OCI-LY3 (cell line): Measurements from ENCODE around the gene PTPN6.
A peak's percentile ranks its signal among the peaks of the same experiment; 100 is the strongest.

Source experiments
- H2AFZ ChIP-seq: fragments of 200-600, 300-600 bp; shearing (Covaris generic); 2 replicates; pipeline ENCODE4 v1.6.0; 2014; ENCODE audit warnings: antibody characterized with exemption, low read depth, low read length
- H3K27ac ChIP-seq: fragments of 200-600, 300-600 bp; sonication (generic); 2 replicates; pipeline ENCODE4 v1.5.1; 2014; ENCODE audit warnings: mild to moderate bottlenecking, low read length, moderate library complexity, mixed read lengths
- H3K27me3 ChIP-seq: fragments of 200-600, 300-600 bp; sonication (generic); 2 replicates; pipeline ENCODE4 v1.6.1; 2014; ENCODE audit warnings: low read depth, low read length, mixed read lengths
- H3K36me3 ChIP-seq: fragments of 200-600, 300-600 bp; sonication (generic); replicated peaks from 2 replicates; pipeline ENCODE3; 2014; ENCODE audit warnings: low read depth, low read length, mixed read lengths
- H3K4me1 ChIP-seq: fragments of 300-600, 200-600 bp; sonication (generic); 2 replicates; pipeline ENCODE4 v1.6.1; 2014; ENCODE audit warnings: low read length, mixed read lengths
- H3K4me2 ChIP-seq: fragments of 200-600, 300-600 bp; sonication (generic); 2 replicates; pipeline ENCODE4 v1.6.1; 2014; ENCODE audit warnings: low read length, mixed read lengths
- H3K4me3 ChIP-seq: fragments of 300-600, 200-600 bp; sonication (generic); 2 replicates; pipeline ENCODE4 v1.5.1; 2014; ENCODE audit warnings: antibody characterized with exemption, mild to moderate bottlenecking, low read length, moderate library complexity
- H3K79me2 ChIP-seq: fragments of 300-600, 200-600 bp; shearing (Covaris generic); 2 replicates; pipeline ENCODE4 v1.6.1; 2014; ENCODE audit warnings: mild to moderate bottlenecking, low read length, mixed read lengths
- H3K9ac ChIP-seq: fragments of 300-600, 200-600 bp; shearing (Covaris generic); 2 replicates; pipeline ENCODE4 v1.6.0; 2014; ENCODE audit warnings: mild to moderate bottlenecking, low read length, moderate library complexity
- H3K9me3 ChIP-seq: fragments of 200-600, 300-600 bp; shearing (Covaris generic); 2 replicates; pipeline ENCODE4 v1.6.1; 2014; ENCODE audit warnings: low read length, mixed read lengths; ENCODE audit not compliant: insufficient read depth
- H4K20me1 ChIP-seq: fragments of 200-600, 300-600 bp; sonication (generic); 2 replicates; pipeline ENCODE4 v1.6.1; 2016; ENCODE audit warnings: low read length, mixed read lengths; ENCODE audit not compliant: insufficient read depth
- CTCF ChIP-seq: fragments of 200-600, 300-600 bp; sonication (generic); IDR thresholded peaks from 2 replicates; pipeline ENCODE4 v1.5.1; 2014; ENCODE audit warnings: antibody characterized with exemption, low read length, low read depth
- EZH2phosphoT487 ChIP-seq: fragments of 200-600 bp; shearing (Covaris generic); IDR thresholded peaks from 2 replicates; pipeline ENCODE4 v1.6.1; 2018; ENCODE audit warnings: antibody characterized with exemption, mixed run types, low read depth

Gene PTPN6

GRCh38 chr12:6937481-6938352 is 13.4 kb upstream of the PTPN6 start:
- TF ChIP-seq CTCF (peak; percentile 85), EZH2phosphoT487 (no peak)
- peak overlapping the region; percentile 75 for H3K27ac ChIP-seq
- H2AFZ ChIP-seq, result no peak overlapping the region
- H4K20me1 ChIP-seq, result no peaks in the 10 kb centered on the region
- H3K36me3 ChIP-seq, result peaks cover 13% of the 10 kb centered on the region
- H3K9me3 ChIP-seq, result no peaks in the 10 kb centered on the region
- peak overlapping the region; percentile 92 for H3K4me3 ChIP-seq
- H3K27me3 ChIP-seq, result no peaks in the 10 kb centered on the region
- H3K4me1 ChIP-seq, result peaks cover 14% of the 10 kb centered on the region
- H3K4me2 ChIP-seq, result peak overlapping the region; percentile 92
- H3K9ac ChIP-seq, result peak overlapping the region; percentile 96
- H3K79me2 ChIP-seq, result peaks cover 24% of the 10 kb centered on the region

GRCh38 chr12:6938353-6939190 is 12.6 kb upstream of the PTPN6 start:
- Histone ChIP-seq H3K27me3 (no peaks in the 10 kb centered on the region), H3K79me2 (peaks cover 22% of the 10 kb centered on the region), H3K36me3 (peaks cover 13% of the 10 kb centered on the region), H2AFZ (no peak overlapping the region), H3K4me3 (peak overlapping the region; percentile 92), H4K20me1 (no peaks in the 10 kb centered on the region), H3K27ac (peak overlapping the region; percentile 15; the same call in 1 of the 2 replicates), H3K4me1 (peaks cover 19% of the 10 kb centered on the region), H3K9ac (peak overlapping the region; percentile 53), H3K9me3 (no peaks in the 10 kb centered on the region), H3K4me2 (peak overlapping the region; percentile 73)
- TF ChIP-seq EZH2phosphoT487, result no peak
- no peak for TF ChIP-seq CTCF

DNA sequence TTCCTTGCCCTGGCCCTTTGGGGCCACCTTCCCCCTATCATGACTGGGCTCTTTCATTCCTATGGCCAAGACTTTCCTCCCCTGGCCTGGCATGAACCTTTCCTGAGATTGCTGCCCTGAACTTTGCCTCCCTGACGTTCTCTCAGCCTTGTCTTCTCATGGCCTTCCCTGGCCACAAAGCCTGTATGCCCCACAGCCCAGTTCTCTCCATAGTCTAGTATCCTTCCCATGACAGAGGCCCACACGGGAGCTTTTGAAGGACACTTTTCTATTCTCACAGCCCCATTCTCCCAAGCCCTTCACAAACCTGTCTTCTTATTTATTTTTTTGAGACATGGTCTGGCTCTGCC is 12.0 kb upstream of the PTPN6 start:
- Histone ChIP-seq H2AFZ (no peak overlapping the region), H3K27me3 (no peaks in the 10 kb centered on the region), H3K4me2 (no peak overlapping the region), H4K20me1 (no peaks in the 10 kb centered on the region), H3K4me1 (peaks cover 20% of the 10 kb centered on the region), H3K9ac (no peak overlapping the region), H3K9me3 (no peaks in the 10 kb centered on the region), H3K4me3 (no peak overlapping the region), H3K36me3 (peaks cover 7% of the 10 kb centered on the region), H3K27ac (no peak overlapping the region), H3K79me2 (peaks cover 22% of the 10 kb centered on the region)
- TF ChIP-seq CTCF (no peak), EZH2phosphoT487 (no peak)

DNA sequence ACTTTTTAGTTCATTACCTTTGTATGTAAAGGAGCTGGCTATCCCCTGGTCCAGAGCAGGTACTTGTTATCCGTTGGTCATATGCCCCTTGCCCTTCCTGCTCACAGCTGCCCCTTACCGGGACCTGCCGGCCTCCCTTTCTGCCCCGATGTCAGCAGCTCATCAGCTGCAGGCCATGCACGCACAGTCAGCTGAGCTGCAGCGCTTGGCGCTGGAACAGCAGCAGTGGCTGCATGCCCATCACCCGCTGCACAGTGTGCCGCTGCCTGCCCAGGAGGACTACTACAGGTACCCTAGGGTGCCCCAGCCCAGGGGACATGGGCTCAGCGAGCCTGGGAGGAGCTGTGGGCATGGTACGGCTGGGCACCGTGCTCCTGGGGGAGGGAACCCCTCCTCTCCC is 9.9 kb upstream of the PTPN6 start:
- Histone ChIP-seq H3K4me3 (no peak overlapping the region), H4K20me1 (no peaks in the 10 kb centered on the region), H3K27ac (no peak overlapping the region), H3K4me2 (no peak overlapping the region), H3K9me3 (no peaks in the 10 kb centered on the region), H3K79me2 (peaks cover 14% of the 10 kb centered on the region), H3K27me3 (no peaks in the 10 kb centered on the region), H3K36me3 (no peaks in the 10 kb centered on the region), H3K4me1 (peaks cover 33% of the 10 kb centered on the region), H2AFZ (no peak overlapping the region), H3K9ac (no peak overlapping the region)
- TF ChIP-seq CTCF, result no peak
- no peak for TF ChIP-seq EZH2phosphoT487
